NT2/D1 (cell line): ENCODE data around the gene DPT.

Experiments
- SUZ12 ChIP-seq: IDR thresholded peaks from 2 replicates; pipeline ENCODE4 v1.6.1; 2011; ENCODE audit not compliant: insufficient read length, insufficient read depth; ENCODE audit errors: extremely low read depth
- YY1 ChIP-seq: IDR thresholded peaks from 2 replicates; pipeline ENCODE4 v1.6.1; 2011; ENCODE audit not compliant: insufficient read length, insufficient read depth
- ZNF274 ChIP-seq: IDR thresholded peaks from 2 replicates; pipeline ENCODE4 v1.6.1; 2011; ENCODE audit warnings: mild to moderate bottlenecking, low read depth, low read length

DNA sequence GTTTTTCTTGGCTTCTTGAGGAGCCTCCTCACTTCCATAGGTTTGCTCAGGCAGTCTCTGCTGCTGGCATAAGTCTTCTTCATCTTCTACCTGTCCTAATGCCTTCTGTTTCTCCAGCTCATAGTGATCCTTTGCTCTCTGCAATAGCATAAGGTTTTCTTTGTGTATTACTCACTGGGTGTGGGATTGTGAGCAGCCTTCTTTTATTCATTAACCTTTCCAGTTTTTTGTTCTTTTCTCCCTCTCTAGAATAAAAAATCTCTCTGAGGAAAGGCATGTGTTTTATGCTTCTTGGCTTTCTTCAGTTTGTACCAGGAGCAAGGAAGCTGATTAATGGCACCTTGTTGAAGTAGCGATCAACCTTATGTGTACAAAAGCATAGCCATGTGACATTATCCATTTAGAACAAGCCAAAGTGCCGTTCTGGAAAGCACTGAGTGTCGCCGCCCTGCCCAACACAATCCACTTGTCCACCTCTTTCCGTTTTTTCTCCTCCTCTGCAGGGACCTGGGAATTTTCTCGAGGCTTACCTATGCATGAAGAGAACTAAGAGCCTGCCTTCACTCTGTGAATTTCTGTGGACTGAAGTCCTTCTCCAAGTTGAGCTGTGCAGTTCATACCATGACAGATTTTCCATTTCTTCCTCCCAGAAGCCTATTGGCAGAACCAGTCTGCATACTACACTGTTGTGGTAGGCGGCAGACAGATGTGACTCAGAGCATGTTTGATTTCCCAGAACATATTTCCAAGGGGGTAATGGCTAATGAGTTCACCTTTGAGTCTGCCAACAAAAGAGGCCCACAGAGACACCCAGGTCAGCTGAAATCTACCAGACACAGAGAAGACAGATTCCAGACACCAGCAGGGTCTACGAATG lies 39.0 kb downstream of the DPT start:
- no peak for TF ChIP-seq YY1
- TF ChIP-seq SUZ12: no peak
- TF ChIP-seq ZNF274: no peak
